Neural cell (in vitro differentiated cells): ENCODE measurements around the gene LPCAT1. TPM values are rescaled to one million over a fixed set of nuclear protein-coding genes. Genes with fewer than 3 reads are reported as not detected.

Source experiments
- H2AFZ ChIP-seq: fragments of 200-600, 300-800 bp; sonication (generic), shearing (Covaris generic); 2 replicates; pipeline ENCODE4 v1.6.0; 2014; ENCODE audit warnings: low read depth, mild to moderate bottlenecking, antibody characterized with exemption, low read length, moderate library complexity
- H3F3A ChIP-seq: fragments of 200-600 bp; shearing (Covaris generic); 2 replicates; pipeline ENCODE4 v1.6.1; 2016; ENCODE audit warnings: mild to moderate bottlenecking, moderate library complexity, mixed read lengths, antibody characterized with exemption, low read length; ENCODE audit not compliant: insufficient read depth, poor library complexity, severe bottlenecking
- H3K27ac ChIP-seq: fragments of 200-600, 300-800 bp; sonication (generic), shearing (Covaris generic); 2 replicates; pipeline ENCODE4 v1.5.1; 2014; ENCODE audit warnings: mild to moderate bottlenecking, low read length, moderate library complexity
- H3K27me3 ChIP-seq: fragments of 300-800, 200-600 bp; sonication (generic), shearing (Covaris generic); 2 replicates; pipeline ENCODE4 v1.6.0; 2014; ENCODE audit warnings: mild to moderate bottlenecking, low read depth, low read length, moderate library complexity; ENCODE audit not compliant: insufficient read depth
- H3K36me3 ChIP-seq: fragments of 300-800, 200-600 bp; sonication (generic), shearing (Covaris generic); 2 replicates; pipeline ENCODE4 v1.5.1; 2014; ENCODE audit warnings: mild to moderate bottlenecking, antibody characterized with exemption, low read length, moderate library complexity; ENCODE audit not compliant: insufficient read depth
- H3K4me2 ChIP-seq: fragments of 300-800, 200-600 bp; sonication (generic), shearing (Covaris generic); 2 replicates; pipeline ENCODE4 v1.6.0; 2014; ENCODE audit warnings: mild to moderate bottlenecking, low read length
- H3K4me3 ChIP-seq: fragments of 300-800, 200-600 bp; sonication (generic), shearing (Covaris generic); 2 replicates; pipeline ENCODE4 v1.5.1; 2014; ENCODE audit warnings: mild to moderate bottlenecking, low read length, moderate library complexity
- H3K79me2 ChIP-seq: fragments of 200-600 bp; shearing (Covaris generic); replicated peaks from 2 replicates; pipeline ENCODE4 v1.6.0; 2014; ENCODE audit warnings: mild to moderate bottlenecking, low read length, moderate library complexity; ENCODE audit not compliant: insufficient read depth
- H3K9ac ChIP-seq: fragments of 300-800, 200-600 bp; sonication (generic), shearing (Covaris generic); 2 replicates; pipeline ENCODE4 v1.6.1; 2016; ENCODE audit warnings: mild to moderate bottlenecking, low read length, mixed read lengths
- H3K9me2 ChIP-seq: fragments of 200-600 bp; shearing (Covaris generic); 2 replicates; pipeline ENCODE4 v1.6.1; 2016; ENCODE audit warnings: mild to moderate bottlenecking, low read length, mixed read lengths; ENCODE audit not compliant: insufficient read depth
- H3K9me3 ChIP-seq: fragments of 200-600, 300-800 bp; sonication (generic), shearing (Covaris generic); 2 replicates; pipeline ENCODE4 v1.6.1; 2016; ENCODE audit warnings: mild to moderate bottlenecking, mixed run types, low read length, moderate library complexity, mixed read lengths
- H4K20me1 ChIP-seq: fragments of 200-600 bp; shearing (Covaris generic); 2 replicates; pipeline ENCODE4 v1.6.1; 2016; ENCODE audit warnings: mild to moderate bottlenecking, mixed run types; ENCODE audit not compliant: insufficient read depth
- CTCF ChIP-seq: fragments of 450-650 bp; IDR thresholded peaks from 2 replicates; pipeline ENCODE4 v1.5.1; 2014; ENCODE audit warnings: antibody characterized with exemption, mild to moderate bottlenecking, moderate library complexity; ENCODE audit not compliant: poor library complexity, severe bottlenecking
- EP300 ChIP-seq: fragments of 450-650 bp; conservative IDR thresholded peaks from 2 replicates; pipeline ENCODE4 v1.6.1; 2014; ENCODE audit warnings: antibody characterized with exemption, mild to moderate bottlenecking, moderate library complexity; ENCODE audit not compliant: poor library complexity, severe bottlenecking
- EZH2 ChIP-seq: fragments of 200-600, 300-800 bp; shearing (Covaris generic), sonication (generic); IDR thresholded peaks from 2 replicates; pipeline ENCODE4 v1.6.1; 2014; ENCODE audit warnings: antibody characterized with exemption, low read length, borderline replicate concordance, mild to moderate bottlenecking; ENCODE audit not compliant: insufficient read depth, poor library complexity, severe bottlenecking
- MXI1 ChIP-seq: fragments of 450-650 bp; conservative IDR thresholded peaks from 2 replicates; pipeline ENCODE4 v1.6.1; 2014; ENCODE audit warnings: antibody characterized with exemption, mild to moderate bottlenecking; ENCODE audit not compliant: poor library complexity, severe bottlenecking
- POLR2AphosphoS5 ChIP-seq: IDR thresholded peaks from 2 replicates; pipeline ENCODE4 v1.6.1; 2012
- RAD21 ChIP-seq: fragments of 450-650 bp; conservative IDR thresholded peaks from 2 replicates; pipeline ENCODE4 v1.6.1; 2014; ENCODE audit warnings: antibody characterized with exemption, mild to moderate bottlenecking, moderate library complexity
- REST ChIP-seq: IDR thresholded peaks from 2 replicates; pipeline ENCODE4 v1.6.1; 2012; ENCODE audit warnings: borderline replicate concordance
- SMC3 ChIP-seq: fragments of 450-650 bp; conservative IDR thresholded peaks from 2 replicates; pipeline ENCODE4 v1.6.1; 2014; ENCODE audit warnings: antibody characterized with exemption, mild to moderate bottlenecking, moderate library complexity; ENCODE audit not compliant: poor library complexity
- TAF1 ChIP-seq: IDR thresholded peaks from 2 replicates; pipeline ENCODE4 v1.6.1; 2012; ENCODE audit warnings: low read depth
- polyA plus RNA-seq: library from polyadenylated mRNA; depleted of rRNA; stranded (reverse); fragments of >200 nt; gene quantifications from 2 replicates; pipeline ENCODE4 v1.2.3, GENCODE V29; 2014

LPCAT1 gene
- polyA plus RNA-seq, 1 donor from 2014 or later = 61.8 TPM

DNA sequence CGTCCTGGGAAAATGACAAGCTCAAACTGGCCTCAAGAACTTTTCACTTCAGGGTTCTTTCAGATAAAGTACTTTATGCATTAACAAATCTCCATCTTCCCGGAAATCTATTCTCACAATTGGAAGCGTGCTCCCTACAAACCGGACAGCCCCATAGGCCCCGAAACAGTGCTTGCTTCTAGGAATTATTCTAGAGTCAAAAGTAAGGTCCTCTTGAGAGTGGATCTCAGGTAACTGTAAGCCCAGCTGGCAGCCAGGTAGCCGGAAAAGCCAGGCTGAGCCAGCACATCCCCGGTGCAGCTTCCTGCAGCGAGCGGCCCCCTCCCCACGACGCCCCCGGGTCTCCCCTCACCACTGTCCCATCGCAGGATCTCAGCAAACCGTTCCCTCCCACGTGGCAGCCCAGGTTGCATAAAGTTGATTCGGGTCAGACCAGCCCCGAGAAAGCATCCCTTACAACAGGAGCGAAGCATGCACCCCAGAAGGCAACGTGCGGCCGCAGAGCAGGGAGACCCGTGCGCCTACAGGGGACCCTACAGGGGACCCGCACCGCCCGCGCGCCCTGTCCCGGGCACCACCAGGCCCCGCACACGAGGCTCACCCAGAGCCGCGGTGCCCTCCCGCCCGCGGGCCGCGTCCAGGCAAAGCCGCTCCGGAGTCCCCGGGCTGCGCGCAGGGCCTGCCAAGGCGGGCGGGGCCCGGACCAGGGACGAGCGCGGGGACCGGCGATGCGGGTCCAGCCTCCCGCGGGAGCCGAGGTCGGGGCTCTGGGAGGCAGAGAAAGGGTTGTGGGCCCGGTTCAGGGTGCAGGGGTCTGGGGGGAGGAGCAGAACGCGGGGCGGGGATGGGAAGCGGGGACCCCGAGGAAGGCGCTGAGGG, 920 bp downstream of the LPCAT1 start:
- peak overlapping the region; percentile 81 for H3K4me3 ChIP-seq
- H3F3A ChIP-seq = no peaks in the 10 kb centered on the region
- H4K20me1 ChIP-seq = peaks cover 20% of the 10 kb centered on the region
- TF ChIP-seq MXI1 (peak; percentile 75), POLR2AphosphoS5 (no peak), RAD21 (no peak), TAF1 (no peak)
- H3K9me3 ChIP-seq = no peaks in the 10 kb centered on the region
- no peaks in the 10 kb centered on the region for H3K36me3 ChIP-seq
- H3K79me2 ChIP-seq = peaks cover 11% of the 10 kb centered on the region
- H3K9me2 ChIP-seq = no peaks in the 10 kb centered on the region
- H3K27me3 ChIP-seq = no peaks in the 10 kb centered on the region
- H3K4me2 ChIP-seq = peak overlapping the region; percentile 59
- H3K9ac ChIP-seq = peak overlapping the region; percentile 74
- H3K27ac ChIP-seq = no peak overlapping the region
- no peak overlapping the region for H2AFZ ChIP-seq

DNA sequence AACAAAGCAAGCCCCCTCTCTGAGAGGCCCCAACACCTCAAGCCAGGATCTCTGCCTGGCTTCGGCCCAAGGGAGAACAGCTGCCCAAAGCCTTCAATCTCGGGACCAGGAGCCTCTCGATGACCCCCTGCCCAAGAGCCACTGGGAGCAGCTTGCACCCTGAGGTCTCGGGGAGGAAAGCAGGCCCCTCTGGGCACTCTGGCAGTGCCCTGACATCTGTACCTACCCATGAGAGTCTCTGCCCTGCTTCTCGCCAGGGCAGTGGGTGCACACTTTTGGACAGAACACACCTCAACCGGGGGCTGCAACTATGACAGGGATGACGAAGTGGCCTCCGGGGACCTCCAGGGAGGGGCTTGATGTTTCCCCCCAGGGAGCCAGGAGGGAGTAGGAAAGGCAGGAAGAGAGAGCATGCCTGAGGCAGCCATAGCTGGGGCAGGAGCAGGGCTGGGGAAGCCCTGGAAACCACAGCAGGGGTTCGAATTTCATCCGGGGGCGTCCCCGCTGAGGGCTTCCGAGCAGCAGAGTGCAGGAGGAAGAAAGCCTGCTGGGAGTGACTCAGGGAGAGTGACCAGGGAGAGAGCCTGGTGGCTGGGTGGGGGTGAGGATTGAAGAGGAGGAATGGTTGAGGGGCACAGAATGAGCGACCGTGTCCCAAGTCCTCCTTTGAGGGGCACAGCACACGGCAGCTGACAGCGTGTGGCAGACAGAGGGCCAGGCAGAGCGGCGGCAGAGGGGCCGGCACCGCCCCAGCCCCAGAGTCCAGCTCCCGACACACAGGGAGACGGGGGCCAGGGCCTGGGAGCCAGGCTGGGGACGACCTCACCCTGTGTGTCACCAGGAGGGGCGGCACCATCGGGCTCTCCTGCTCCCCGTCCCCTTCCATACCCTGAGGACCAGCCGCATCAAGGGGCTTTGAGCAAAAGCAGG, 1.8 kb downstream of the LPCAT1 start:
- Histone ChIP-seq H3F3A (no peaks in the 10 kb centered on the region), H3K9ac (peak overlapping the region; percentile 74), H2AFZ (no peak overlapping the region), H3K9me2 (no peaks in the 10 kb centered on the region), H3K36me3 (no peaks in the 10 kb centered on the region), H3K4me2 (peak overlapping the region; percentile 59), H3K27ac (no peak overlapping the region), H3K9me3 (no peaks in the 10 kb centered on the region), H3K27me3 (no peaks in the 10 kb centered on the region), H3K4me3 (peak overlapping the region; percentile 81), H3K79me2 (peaks cover 11% of the 10 kb centered on the region), H4K20me1 (peaks cover 20% of the 10 kb centered on the region)
- no peak for TF ChIP-seq TAF1
- TF ChIP-seq MXI1 = no peak
- TF ChIP-seq EP300 = no peak
- TF ChIP-seq SMC3 = no peak
- TF ChIP-seq RAD21 = no peak
- no peak for TF ChIP-seq POLR2AphosphoS5
- no peak for TF ChIP-seq REST
- TF ChIP-seq EZH2 = no peak
- no peak for TF ChIP-seq CTCF
